ENCODE data around the gene TBX2. TPM values are rescaled to one million over a fixed set of nuclear protein-coding genes. Genes with fewer than 3 reads are reported as not detected.
A peak's percentile ranks its signal among the peaks of the same experiment; 100 is the strongest.

Gene TBX2
- polyA plus RNA-seq, 2 donors, result 5.6 to 6.2 TPM

DNA sequence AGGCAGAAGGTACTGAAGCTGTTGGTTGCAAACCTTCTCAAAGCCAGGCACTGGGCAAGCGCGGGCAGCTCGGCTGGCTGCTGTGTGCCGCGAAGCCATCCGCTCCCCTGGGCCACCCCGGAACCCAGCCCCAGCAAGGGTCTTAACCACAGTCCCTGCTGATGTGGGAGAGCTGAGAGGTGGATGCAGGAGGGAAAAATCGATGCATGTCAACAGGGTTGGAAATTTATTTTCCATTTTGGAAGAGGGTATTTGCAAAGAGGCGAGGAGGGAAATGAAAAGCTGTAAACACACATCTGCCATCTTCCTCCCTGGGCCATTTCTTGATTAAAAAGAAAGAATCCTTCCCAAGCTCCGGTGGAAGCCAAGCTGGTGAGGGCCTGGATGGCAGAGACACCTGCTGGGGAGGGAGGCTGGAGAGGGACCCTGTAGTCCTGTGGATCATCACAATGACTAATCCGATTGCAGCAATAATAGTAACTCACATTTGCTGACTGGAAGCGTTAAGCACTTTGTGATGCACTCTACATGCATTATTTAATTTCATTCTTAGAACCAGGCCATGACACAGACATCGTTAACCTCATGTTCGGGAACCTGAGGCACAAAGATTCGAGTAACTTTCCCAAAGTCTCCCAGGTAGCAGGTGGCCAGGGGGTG is 13.9 kb upstream of the TBX2 start:
- Histone ChIP-seq H3K27ac (ENCODE audit: low read depth in 2 of 2, low read length in 1 of 2) (no peak overlapping the region), H3K9me3 (ENCODE audit: control insufficient read depth in 2 of 2, insufficient read depth in 1 of 2, low read depth in 1 of 2, low read length in 1 of 2) (no peaks in the 10 kb centered on the region), H3K27me3 (ENCODE audit: control insufficient read depth in 1 of 2, insufficient read depth in 2 of 2, low read length in 2 of 2) (no peaks in the 10 kb centered on the region), H3K4me1 (ENCODE audit: control insufficient read depth in 2 of 2, insufficient read depth in 2 of 2, low read length in 1 of 2) (peaks cover 0 to 2% of the 10 kb centered on the region in 2 donors), H3K36me3 (ENCODE audit: control insufficient read depth in 2 of 2, insufficient read depth in 2 of 2, low read length in 1 of 2) (no peaks in the 10 kb centered on the region), H3K4me3 (ENCODE audit: low read depth in 1 of 2, low read length in 2 of 2) (no peak overlapping the region)
- 94 to 96% methylated on average over 15 of the region's 15 CpGs for WGBS, 2 donors

DNA sequence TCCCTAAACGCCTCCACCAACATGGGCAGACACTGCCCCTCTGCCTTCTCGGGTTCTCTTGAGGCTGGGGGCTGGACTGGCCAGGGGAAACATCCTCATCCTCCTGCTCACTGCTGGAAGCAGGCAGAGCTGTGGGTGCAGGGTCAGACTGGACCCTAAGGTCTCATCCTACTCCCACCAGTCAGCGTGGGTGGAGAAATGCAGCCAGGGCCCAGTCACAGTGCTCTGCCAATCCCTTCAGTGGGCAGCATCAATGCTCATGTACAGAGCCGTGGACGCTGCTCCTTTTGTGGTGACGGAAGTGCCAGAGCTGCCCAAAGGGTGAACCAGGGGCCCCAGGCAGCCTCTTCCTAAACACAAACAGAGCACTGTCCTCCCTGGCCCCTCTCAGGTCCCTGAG is 13.4 kb upstream of the TBX2 start:
- H3K27me3 ChIP-seq (ENCODE audit: control insufficient read depth in 1 of 2, insufficient read depth in 2 of 2, low read length in 2 of 2), result no peaks in the 10 kb centered on the region
- H3K4me3 ChIP-seq (ENCODE audit: low read depth in 1 of 2, low read length in 2 of 2), result no peak overlapping the region
- no peak overlapping the region for H3K27ac ChIP-seq (ENCODE audit: low read depth in 2 of 2, low read length in 1 of 2)
- no peaks in the 10 kb centered on the region for H3K9me3 ChIP-seq (ENCODE audit: control insufficient read depth in 2 of 2, insufficient read depth in 1 of 2, low read depth in 1 of 2, low read length in 1 of 2)
- 88 to 92% methylated on average over 6 of the region's 6 CpGs for WGBS, 2 donors
- H3K4me1 ChIP-seq (ENCODE audit: control insufficient read depth in 2 of 2, insufficient read depth in 2 of 2, low read length in 1 of 2), result peaks cover 0 to 2% of the 10 kb centered on the region in 2 donors
- no peaks in the 10 kb centered on the region for H3K36me3 ChIP-seq (ENCODE audit: control insufficient read depth in 2 of 2, insufficient read depth in 2 of 2, low read length in 1 of 2)

DNA sequence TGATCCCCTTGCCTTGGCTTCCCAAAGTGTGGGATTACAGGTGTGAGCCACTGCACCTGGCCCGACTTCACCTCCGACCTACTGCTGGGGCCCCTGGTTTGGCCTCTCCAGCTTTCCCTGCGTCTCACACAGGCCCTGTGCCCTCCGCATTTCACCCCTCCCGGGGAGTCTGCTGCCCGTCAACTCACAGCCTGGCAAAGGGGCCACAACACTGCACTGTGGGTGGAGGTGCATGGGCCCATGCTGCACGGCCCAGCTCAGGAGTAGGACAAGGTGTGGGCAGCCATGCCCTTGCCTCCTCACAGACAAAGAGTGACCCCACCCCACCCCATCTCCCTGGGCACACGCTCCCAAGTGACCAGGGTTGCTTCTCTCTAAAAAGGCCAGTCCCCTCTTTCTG is 12.6 kb upstream of the TBX2 start:
- H3K4me1 ChIP-seq (ENCODE audit: control insufficient read depth in 2 of 2, insufficient read depth in 2 of 2, low read length in 1 of 2), result peaks cover 0 to 2% of the 10 kb centered on the region in 2 donors
- no peaks in the 10 kb centered on the region for H3K27me3 ChIP-seq (ENCODE audit: control insufficient read depth in 1 of 2, insufficient read depth in 2 of 2, low read length in 2 of 2)
- peaks cover 0 to 2% of the 10 kb centered on the region in 2 donors for H3K36me3 ChIP-seq (ENCODE audit: control insufficient read depth in 2 of 2, insufficient read depth in 2 of 2, low read length in 1 of 2)
- no peak overlapping the region for H3K27ac ChIP-seq (ENCODE audit: low read depth in 2 of 2, low read length in 1 of 2)
- H3K4me3 ChIP-seq (ENCODE audit: low read depth in 1 of 2, low read length in 2 of 2), result no peak overlapping the region
- 92 to 95% methylated on average over 8 of the region's 8 CpGs for WGBS, 2 donors
- no peaks in the 10 kb centered on the region for H3K9me3 ChIP-seq (ENCODE audit: control insufficient read depth in 2 of 2, insufficient read depth in 1 of 2, low read depth in 1 of 2, low read length in 1 of 2)

DNA sequence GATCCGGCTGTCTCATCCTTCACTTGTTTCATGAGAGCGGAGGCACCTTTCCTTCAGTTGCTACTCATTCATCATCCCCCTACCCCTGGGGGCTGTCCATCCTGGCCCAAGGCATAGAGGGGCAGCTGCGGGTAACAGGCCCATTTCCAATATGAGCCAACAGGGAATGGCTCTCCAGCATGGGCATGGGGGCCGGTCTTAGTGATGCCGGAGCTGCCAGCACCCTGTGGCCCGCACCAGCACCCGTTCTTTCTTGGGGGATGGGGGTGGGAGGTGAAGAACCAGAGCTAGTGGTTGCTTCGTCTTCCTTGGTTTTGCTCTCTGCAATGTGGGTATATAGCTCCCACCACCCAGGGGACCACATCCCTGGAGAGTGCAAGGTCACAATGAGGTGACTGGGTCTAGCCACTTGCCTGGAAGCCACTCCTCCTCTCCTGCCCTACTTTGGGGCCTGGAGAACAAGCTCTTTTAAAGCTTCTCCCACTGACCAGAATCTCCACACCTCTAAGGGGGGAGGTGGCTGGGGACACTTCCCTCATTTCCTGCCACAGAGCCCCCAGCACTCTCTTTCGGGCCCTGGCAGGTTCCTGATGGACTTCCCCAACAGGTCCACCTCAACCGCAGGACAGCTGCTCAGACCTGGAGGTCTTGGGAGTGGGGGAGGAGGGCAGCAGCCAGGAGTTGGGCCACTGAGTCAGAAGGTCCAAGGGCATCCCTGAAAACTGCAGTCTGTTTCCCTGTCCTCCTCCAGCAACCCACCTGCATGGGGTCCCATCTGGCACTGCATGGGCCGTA is 11.9 kb upstream of the TBX2 start:
- Histone ChIP-seq H3K4me1 (ENCODE audit: control insufficient read depth in 2 of 2, insufficient read depth in 2 of 2, low read length in 1 of 2) (peaks cover 0 to 2% of the 10 kb centered on the region in 2 donors), H3K4me3 (ENCODE audit: low read depth in 1 of 2, low read length in 2 of 2) (no peak overlapping the region), H3K27me3 (ENCODE audit: control insufficient read depth in 1 of 2, insufficient read depth in 2 of 2, low read length in 2 of 2) (no peaks in the 10 kb centered on the region), H3K36me3 (ENCODE audit: control insufficient read depth in 2 of 2, insufficient read depth in 2 of 2, low read length in 1 of 2) (peaks cover 0 to 3% of the 10 kb centered on the region in 2 donors), H3K9me3 (ENCODE audit: control insufficient read depth in 2 of 2, insufficient read depth in 1 of 2, low read depth in 1 of 2, low read length in 1 of 2) (no peaks in the 10 kb centered on the region), H3K27ac (ENCODE audit: low read depth in 2 of 2, low read length in 1 of 2) (no peak overlapping the region)
- WGBS, 2 donors, result 91 to 95% methylated on average over 11 of the region's 11 CpGs

DNA sequence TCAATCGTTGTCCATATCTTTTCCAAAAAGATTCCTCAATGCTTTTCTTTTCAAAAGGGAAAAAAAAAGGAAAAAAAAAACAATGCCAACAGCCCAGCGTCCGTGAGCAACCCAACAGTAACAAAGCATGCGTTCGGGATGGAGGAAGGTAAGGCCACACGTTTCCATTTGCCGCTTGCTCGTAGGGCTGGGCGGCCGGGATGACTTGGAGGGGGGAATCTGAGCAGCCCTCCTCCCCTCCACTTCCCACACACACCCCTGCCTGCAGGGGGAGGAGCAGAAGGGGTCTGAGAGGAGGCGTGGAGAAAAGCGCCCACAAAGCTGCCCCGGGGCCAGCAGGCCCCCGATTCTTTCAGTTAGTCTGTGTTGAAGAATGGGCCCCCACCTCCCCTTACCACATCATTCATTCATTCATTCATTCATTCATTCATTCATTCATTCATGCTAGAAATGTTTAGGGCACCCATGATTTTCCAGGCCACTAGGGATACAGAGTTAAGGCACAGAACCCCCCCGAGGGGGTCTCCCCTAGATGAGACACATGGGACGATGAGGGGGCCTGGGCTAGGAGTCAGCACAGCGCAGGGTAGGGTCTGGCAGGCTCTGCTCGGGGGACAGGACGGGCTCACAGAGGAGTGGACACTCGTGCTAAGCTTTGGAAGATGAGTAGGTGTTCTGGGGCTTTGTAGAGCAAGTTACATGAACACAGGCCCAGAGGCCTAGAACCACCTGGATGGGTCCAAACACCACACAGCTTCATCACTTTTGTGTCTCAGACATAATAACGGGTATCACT is 10.9 kb upstream of the TBX2 start:
- 88 to 92% methylated on average over 21 of the region's 21 CpGs for WGBS, 2 donors
- peaks cover 0 to 2% of the 10 kb centered on the region in 2 donors for H3K4me1 ChIP-seq (ENCODE audit: control insufficient read depth in 2 of 2, insufficient read depth in 2 of 2, low read length in 1 of 2)
- H3K36me3 ChIP-seq (ENCODE audit: control insufficient read depth in 2 of 2, insufficient read depth in 2 of 2, low read length in 1 of 2), result peaks cover 0 to 3% of the 10 kb centered on the region in 2 donors
- H3K27ac ChIP-seq (ENCODE audit: low read depth in 2 of 2, low read length in 1 of 2), result no peak overlapping the region
- H3K9me3 ChIP-seq (ENCODE audit: control insufficient read depth in 2 of 2, insufficient read depth in 1 of 2, low read depth in 1 of 2, low read length in 1 of 2), result no peaks in the 10 kb centered on the region
- H3K4me3 ChIP-seq (ENCODE audit: low read depth in 1 of 2, low read length in 2 of 2), result no peak overlapping the region
- no peaks in the 10 kb centered on the region for H3K27me3 ChIP-seq (ENCODE audit: control insufficient read depth in 1 of 2, insufficient read depth in 2 of 2, low read length in 2 of 2)

DNA sequence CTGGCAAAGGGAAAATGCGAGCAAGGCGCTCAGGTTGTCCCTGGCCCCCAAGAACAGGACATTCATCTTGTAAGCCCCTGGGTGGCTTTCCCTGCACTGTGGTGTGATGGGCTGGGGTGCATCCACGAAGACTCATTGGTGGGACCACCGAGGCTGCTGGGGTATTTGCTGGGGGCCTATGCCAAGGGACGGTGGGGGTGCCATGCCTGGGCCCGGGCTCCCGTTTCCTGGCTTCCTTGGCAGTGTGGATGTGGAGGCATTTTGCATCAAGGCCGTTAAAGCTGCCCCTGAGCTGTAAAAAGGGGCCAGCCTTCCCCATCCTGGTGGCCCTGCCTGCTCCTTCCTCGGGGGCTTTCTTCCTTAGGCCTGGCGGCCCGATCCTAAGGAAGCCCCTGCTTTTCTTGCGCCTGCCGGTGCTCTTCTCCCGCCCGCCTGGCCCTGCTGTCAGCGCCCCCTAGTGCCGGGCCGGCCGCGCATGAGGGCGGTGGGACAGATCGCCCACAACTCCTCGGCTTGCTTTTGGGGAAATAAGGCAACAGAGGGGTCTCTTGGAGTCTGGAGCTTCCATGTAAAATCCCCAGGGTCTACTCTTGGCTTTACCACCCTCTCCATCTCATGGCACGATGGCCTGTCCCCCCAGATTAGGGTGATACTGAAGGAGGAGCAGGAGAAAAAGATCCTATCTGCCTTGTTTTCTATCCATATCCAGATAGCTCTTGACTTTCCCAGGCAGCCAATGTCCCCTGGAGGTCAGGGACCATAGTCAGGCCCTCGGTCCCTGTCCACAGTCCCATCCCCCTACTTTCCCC is 9.8 kb upstream of the TBX2 start:
- Histone ChIP-seq H3K27me3 (ENCODE audit: control insufficient read depth in 1 of 2, insufficient read depth in 2 of 2, low read length in 2 of 2) (no peaks in the 10 kb centered on the region), H3K4me3 (ENCODE audit: low read depth in 1 of 2, low read length in 2 of 2) (no peak overlapping the region), H3K36me3 (ENCODE audit: control insufficient read depth in 2 of 2, insufficient read depth in 2 of 2, low read length in 1 of 2) (peaks cover 0 to 3% of the 10 kb centered on the region in 2 donors), H3K9me3 (ENCODE audit: control insufficient read depth in 2 of 2, insufficient read depth in 1 of 2, low read depth in 1 of 2, low read length in 1 of 2) (peaks cover 0 to 1% of the 10 kb centered on the region in 2 donors), H3K27ac (ENCODE audit: low read depth in 2 of 2, low read length in 1 of 2) (peak overlapping the region in 1 of 2 donors; percentile 5), H3K4me1 (ENCODE audit: control insufficient read depth in 2 of 2, insufficient read depth in 2 of 2, low read length in 1 of 2) (peaks cover 0 to 2% of the 10 kb centered on the region in 2 donors)
- 20 to 26% methylated on average over 23 to 25 of the region's 25 CpGs for WGBS, 2 donors

DNA sequence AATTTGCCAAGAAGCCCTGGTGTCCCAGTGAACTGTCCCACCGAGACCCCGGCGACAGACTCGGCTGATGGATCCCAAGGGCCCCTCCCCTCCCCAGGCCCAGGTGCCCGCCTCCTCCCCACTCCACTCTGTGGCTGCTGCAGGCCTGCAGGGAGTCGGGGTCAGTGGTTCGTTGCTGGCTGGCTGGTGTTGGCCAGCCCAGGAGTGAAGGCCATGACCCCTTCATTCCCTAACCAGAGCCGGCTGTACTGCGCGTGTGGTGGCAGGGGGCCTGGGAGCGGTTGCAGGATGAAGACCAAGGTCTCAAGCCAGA is 9.2 kb upstream of the TBX2 start:
- H3K4me1 ChIP-seq (ENCODE audit: control insufficient read depth in 2 of 2, insufficient read depth in 2 of 2, low read length in 1 of 2), result peaks cover 2% of the 10 kb centered on the region in 2 donors
- H3K27ac ChIP-seq (ENCODE audit: low read depth in 2 of 2, low read length in 1 of 2), result no peak overlapping the region
- WGBS, 2 donors, result 85 to 87% methylated on average over 11 of the region's 11 CpGs
- no peak overlapping the region for H3K4me3 ChIP-seq (ENCODE audit: low read depth in 1 of 2, low read length in 2 of 2)
- peaks cover 0 to 3% of the 10 kb centered on the region in 2 donors for H3K9me3 ChIP-seq (ENCODE audit: control insufficient read depth in 2 of 2, insufficient read depth in 1 of 2, low read depth in 1 of 2, low read length in 1 of 2)
- peaks cover 0 to 3% of the 10 kb centered on the region in 2 donors for H3K36me3 ChIP-seq (ENCODE audit: control insufficient read depth in 2 of 2, insufficient read depth in 2 of 2, low read length in 1 of 2)
- no peaks in the 10 kb centered on the region for H3K27me3 ChIP-seq (ENCODE audit: control insufficient read depth in 1 of 2, insufficient read depth in 2 of 2, low read length in 2 of 2)

DNA sequence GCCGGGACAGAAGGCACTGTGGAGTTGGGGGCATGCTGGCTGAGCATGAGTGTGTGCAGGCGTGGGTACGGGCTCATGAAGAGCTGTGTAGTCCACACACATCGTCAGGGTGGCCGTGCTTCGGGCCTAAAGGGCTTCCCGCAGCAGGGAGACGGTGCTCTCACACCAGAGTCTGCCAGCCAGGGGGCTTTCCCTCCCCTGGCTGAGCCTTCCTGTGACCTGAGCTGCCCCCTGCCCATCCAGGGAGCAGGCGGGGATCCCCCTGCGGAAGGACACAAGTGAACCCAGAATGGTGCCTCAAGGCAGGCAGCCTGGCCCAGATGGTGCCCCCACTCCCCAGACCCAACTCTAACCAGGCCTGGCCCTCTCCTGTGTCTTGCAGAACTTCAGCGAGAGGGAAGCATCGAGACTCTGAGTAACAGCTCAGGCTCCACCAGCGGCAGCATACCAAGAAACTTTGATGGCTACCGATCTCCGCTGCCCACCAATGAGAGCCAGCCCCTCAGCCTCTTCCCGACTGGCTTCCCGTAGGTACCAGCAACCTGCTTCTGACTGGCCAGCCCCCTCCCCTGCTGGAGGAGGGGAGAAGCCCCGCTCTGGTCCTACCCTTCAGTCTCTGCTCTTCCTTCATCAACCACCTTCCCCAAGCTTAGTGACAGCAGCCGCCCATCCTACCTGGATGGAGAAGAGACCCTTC is 7.9 kb upstream of the TBX2 start:
- Histone ChIP-seq H3K27ac (ENCODE audit: low read depth in 2 of 2, low read length in 1 of 2) (no peak overlapping the region), H3K4me3 (ENCODE audit: low read depth in 1 of 2, low read length in 2 of 2) (no peak overlapping the region), H3K27me3 (ENCODE audit: control insufficient read depth in 1 of 2, insufficient read depth in 2 of 2, low read length in 2 of 2) (peaks cover 0 to under 1% of the 10 kb centered on the region in 2 donors), H3K4me1 (ENCODE audit: control insufficient read depth in 2 of 2, insufficient read depth in 2 of 2, low read length in 1 of 2) (peaks cover 5 to 7% of the 10 kb centered on the region in 2 donors), H3K9me3 (ENCODE audit: control insufficient read depth in 2 of 2, insufficient read depth in 1 of 2, low read depth in 1 of 2, low read length in 1 of 2) (peaks cover 0 to 3% of the 10 kb centered on the region in 2 donors), H3K36me3 (ENCODE audit: control insufficient read depth in 2 of 2, insufficient read depth in 2 of 2, low read length in 1 of 2) (peaks cover 0 to 3% of the 10 kb centered on the region in 2 donors)
- 93 to 94% methylated on average over 19 of the region's 19 CpGs for WGBS, 2 donors

Data from esophagus (tissue), 2 donors.